ENCODE results near the gene SF1. TPM values are rescaled to one million over a fixed set of nuclear protein-coding genes. Genes with fewer than 3 reads are reported as not detected.

The SF1 gene
- polyA plus RNA-seq, 6 donors from 2014 or later: 68.6 to 242 (median 132) TPM

- ATAC-seq (ENCODE audit: low read depth in 2 of 2) (no peak), DNase-seq (no peak)
- peak overlapping the region in 1 of 8 donors; percentile 15 for H3K4me3 Mint-ChIP-seq
- peaks cover 8 to 29% (median 9%) of the 10 kb centered on the region in 3 donors for H3K4me1 Mint-ChIP-seq
- H3K9me3 Mint-ChIP-seq: peaks cover 0 to 3% (median 0%) of the 10 kb centered on the region in 7 donors
- peaks cover 34 to 77% (median 76%) of the 10 kb centered on the region in 3 donors for H3K27me3 Mint-ChIP-seq
- peaks cover 0 to 7% of the 10 kb centered on the region in 2 donors for H3K36me3 Mint-ChIP-seq
- H3K27ac Mint-ChIP-seq: no peak overlapping the region
Observed at GRCh38 chr11:64716473-64717267, 61.7 kb downstream of the SF1 start.

- Mint-ChIP-seq H3K4me1 (peaks cover 12 to 37% (median 16%) of the 10 kb centered on the region in 3 donors), H3K36me3 (peaks cover 0 to 10% of the 10 kb centered on the region in 2 donors), H3K27me3 (peaks cover 40 to 78% (median 77%) of the 10 kb centered on the region in 3 donors), H3K4me3 (peak overlapping the region in 1 of 8 donors; percentile 29), H3K9me3 (peaks cover 0 to 3% (median 0%) of the 10 kb centered on the region in 7 donors), H3K27ac (no peak overlapping the region)
- ATAC-seq (ENCODE audit: low read depth in 2 of 2) (no peak), DNase-seq (no peak)
Observed at GRCh38 chr11:64715756-64716472, 62.4 kb downstream of the SF1 start.

GRCh38 chr11:64715110-64715509 lies 63.2 kb downstream of the SF1 start:
- Mint-ChIP-seq H3K4me1 (peaks cover 12 to 35% (median 18%) of the 10 kb centered on the region in 3 donors), H3K36me3 (peaks cover 0 to 10% of the 10 kb centered on the region in 2 donors), H3K27ac (peak overlapping the region in 2 of 6 donors; percentile 63 to 67), H3K9me3 (peaks cover 0 to 3% (median 0%) of the 10 kb centered on the region in 7 donors), H3K27me3 (peaks cover 48 to 78% (median 77%) of the 10 kb centered on the region in 3 donors), H3K4me3 (peak overlapping the region in 4 of 8 donors; percentile 26 to 70 (median 54))
- DNase-seq (no peak), ATAC-seq (ENCODE audit: low read depth in 2 of 2) (peak in 1 of 2 donors; percentile 13)

GRCh38 chr11:64714666-64715065 lies 63.7 kb downstream of the SF1 start:
- Mint-ChIP-seq H3K27ac (peak overlapping the region in 1 of 6 donors; percentile 67), H3K4me1 (peaks cover 12 to 35% (median 18%) of the 10 kb centered on the region in 3 donors), H3K36me3 (peaks cover 0 to 10% of the 10 kb centered on the region in 2 donors), H3K9me3 (peaks cover 0 to 3% (median 0%) of the 10 kb centered on the region in 7 donors), H3K4me3 (peak overlapping the region in 6 of 8 donors; percentile 58 to 72 (median 69)), H3K27me3 (peaks cover 51 to 79% (median 79%) of the 10 kb centered on the region in 3 donors)
- no peak for DNase-seq
- ATAC-seq (ENCODE audit: low read depth in 2 of 2): no peak

Other genes starting within 250 kb of the SF1 start
- not detected for gene SLC22A11, start 222.6 kb downstream of the SF1 start, polyA plus RNA-seq (ENCODE audit: low read depth in 6 of 6)
- gene SLC22A12, start 187.3 kb downstream of the SF1 start, polyA plus RNA-seq (ENCODE audit: low read depth in 6 of 6): not detected
- not detected for gene NRXN2, start 55.3 kb downstream of the SF1 start, polyA plus RNA-seq (ENCODE audit: low read depth in 6 of 6)
- gene RASGRP2, start 34.4 kb downstream of the SF1 start, polyA plus RNA-seq (ENCODE audit: low read depth in 6 of 6): 100 to 1,000 TPM; 274 to 429 (median 285) TPM
- 1 to 10 TPM in 5 of 6 donors, not detected in 1; 2.1 to 4.9 (median 2.2) TPM for gene PYGM, start 18.6 kb downstream of the SF1 start, polyA plus RNA-seq (ENCODE audit: low read depth in 6 of 6)
- gene MAP4K2, start 24.7 kb upstream of the SF1 start, polyA plus RNA-seq (ENCODE audit: low read depth in 6 of 6): 10 to 100 TPM; 29.8 to 65.0 (median 39.7) TPM
- 10 to 100 TPM; 12.3 to 49.5 (median 27.4) TPM for gene MEN1, start 32.0 kb upstream of the SF1 start, polyA plus RNA-seq (ENCODE audit: low read depth in 6 of 6)
- under 1 TPM in 4 of 6 donors, not detected in 2; 0.17 to 0.57 (median 0.33) TPM for gene CDC42BPG, start 66.1 kb upstream of the SF1 start, polyA plus RNA-seq (ENCODE audit: low read depth in 6 of 6)
- gene EHD1, start 100.1 kb upstream of the SF1 start, polyA plus RNA-seq (ENCODE audit: low read depth in 6 of 6): 100 to 1,000 TPM in 2 of 6 donors, 10 to 100 TPM in 4; 65.3 to 119 (median 90.7) TPM
- gene ATG2A, start 138.7 kb upstream of the SF1 start, polyA plus RNA-seq (ENCODE audit: low read depth in 6 of 6): 1 to 10 TPM in 5 of 6 donors, not detected in 1; 2.8 to 5.0 (median 3.4) TPM
- gene PPP2R5B, start 146.1 kb upstream of the SF1 start, polyA plus RNA-seq (ENCODE audit: low read depth in 6 of 6): 10 to 100 TPM in 3 of 6 donors, 1 to 10 TPM in 3; 7.2 to 15.1 (median 10.2) TPM
- gene GPHA2, start 157.4 kb upstream of the SF1 start, polyA plus RNA-seq (ENCODE audit: low read depth in 6 of 6): not detected
- gene MAJIN, start 193.6 kb upstream of the SF1 start, polyA plus RNA-seq (ENCODE audit: low read depth in 6 of 6): 1 to 10 TPM in 2 of 6 donors, under 1 TPM in 2, not detected in 2; 0.48 to 1.7 (median 1.1) TPM
- gene BATF2, start 218.4 kb upstream of the SF1 start, polyA plus RNA-seq (ENCODE audit: low read depth in 6 of 6): 1 to 10 TPM in 3 of 6 donors, under 1 TPM in 2, not detected in 1; 0.13 to 2.9 (median 1.6) TPM
- 10 to 100 TPM; 45.9 to 74.0 (median 64.2) TPM for gene ARL2, start 235.6 kb upstream of the SF1 start, polyA plus RNA-seq (ENCODE audit: low read depth in 6 of 6)
- gene SNX15, start 248.9 kb upstream of the SF1 start, polyA plus RNA-seq (ENCODE audit: low read depth in 6 of 6): 10 to 100 TPM; 11.7 to 18.3 (median 14.9) TPM